Kidney (tissue), 14 donors: Measurements from ENCODE around the gene FFAR1. TPM values are rescaled to one million over a fixed set of nuclear protein-coding genes. Genes with fewer than 3 reads are reported as not detected.

ENCODE experiments used
- DNase-seq, 5 donors: peaks; one replicate each; pipeline ENCODE4 v3.0.0-alpha.2; 2013 to 2020
- FAIRE-seq: peaks from 2 replicates; lab custom pipeline; 2012; peaks lifted over from hg19 to GRCh38; lab: Jason Lieb, UNC
- H3K27ac ChIP-seq, 2 donors: one replicate each; pipeline ENCODE4 v1.7.0; 2013; ENCODE audit warnings: low read depth in 2 of 2, low read length in 2 of 2, inconsistent platforms in 1 of 2
- H3K27me3 ChIP-seq: one replicate; pipeline ENCODE4 v1.7.1; 2013; ENCODE audit warnings: low read length, inconsistent platforms; ENCODE audit not compliant: control insufficient read depth, insufficient read depth
- H3K36me3 ChIP-seq, 3 donors: one replicate each; pipeline versions ENCODE4 v1.7.0 to v1.7.1; 2013; ENCODE audit warnings: low read length in 3 of 3, control low read depth in 1 of 3, inconsistent platforms in 1 of 3; ENCODE audit not compliant: insufficient read depth in 3 of 3, control insufficient read depth in 2 of 3
- H3K4me1 ChIP-seq, 3 donors: one replicate each; pipeline versions ENCODE4 v1.7.0 to v1.7.1; 2013; ENCODE audit warnings: low read length in 3 of 3, inconsistent platforms in 1 of 3, low read depth in 1 of 3; ENCODE audit not compliant: control insufficient read depth in 2 of 3, insufficient read depth in 2 of 3
- H3K4me3 ChIP-seq, 3 donors: one replicate each; pipeline versions ENCODE4 v1.7.0 to v1.8.1; 2013; ENCODE audit warnings: low read length in 3 of 3, control low read depth in 1 of 3, inconsistent platforms in 1 of 3
- H3K9ac ChIP-seq, 3 donors: one replicate each; pipeline versions ENCODE4 v1.7.0 to v1.7.1; 2013; ENCODE audit warnings: low read length in 3 of 3, control low read depth in 1 of 3, inconsistent platforms in 1 of 3
- H3K9me3 ChIP-seq, 3 donors: one replicate each; pipeline versions ENCODE4 v1.7.0 to v1.7.1; 2013; ENCODE audit warnings: low read length in 3 of 3, control low read depth in 1 of 3, inconsistent platforms in 1 of 3; ENCODE audit not compliant: control insufficient read depth in 2 of 3, insufficient read depth in 1 of 3
- CTCF ChIP-seq: IDR thresholded peaks from 3 replicates; pipeline ENCODE4 v1.5.1; 2012; ENCODE audit warnings: mild to moderate bottlenecking, moderate library complexity, borderline replicate concordance; ENCODE audit not compliant: insufficient read depth; ENCODE audit errors: extremely low read depth
- intact Hi-C: fragments of 100-400 bp; cut with DNase I; formaldehyde crosslinking; loops from one replicate; pipeline ENCODE4 v1.11.1; 2022
- polyA plus RNA-seq: library from polyadenylated mRNA; stranded (reverse); fragments of 350-450 nt; fragmentation: Illumina TruSeq; extraction: RNeasy Lipid Tissue Mini Kit (QIAGEN cat#74804); gene quantifications from one replicate; pipeline ENCODE4 v1.2.3, GENCODE V29; 2014; ENCODE audit warnings: low read depth, low replicate concordance; ENCODE audit not compliant: insufficient read depth
- total RNA-seq: library from RNA; stranded (reverse); fragmentation: NEBNext Ultra II Directional; extraction: Animal tissue kit (Norgen Biotek cat#: 25700); gene quantifications from one replicate; pipeline ENCODE4 v1.2.1, GENCODE V29; 2021
- donor health status: control.
- donor health status: control.
- donor health status: control.
- donor health status: control.
- donor health status: control.
- donor health status: DM: yes; HTN: yes; CAD: no.
- donor health status: Normal renal cell carcinoma (clear cell type).

The FFAR1 gene
- total and polyA plus RNA-seq, 2 donors from 2014 or later, result not detected

GRCh38 chr19:35314858-35315470 lies 32.7 kb upstream of the FFAR1 start:
- intact Hi-C loops, result no loop called here
- Histone ChIP-seq H3K4me3 (no peak overlapping the region), H3K27ac (no peak overlapping the region), H3K27me3 (no peaks in the 10 kb centered on the region), H3K9ac (no peak overlapping the region), H3K36me3 (no peaks in the 10 kb centered on the region), H3K9me3 (no peaks in the 10 kb centered on the region), H3K4me1 (peaks cover 0 to 8% (median 0%) of the 10 kb centered on the region in 3 donors)
- FAIRE-seq, result no peak
- DNase-seq, result no peak
- no peak for TF ChIP-seq CTCF

- FAIRE-seq (no peak), DNase-seq (peak in 1 of 5 donors; percentile 31)
- no peak overlapping the region for H3K27ac ChIP-seq
- intact Hi-C loops, result no loop called here
- no peak overlapping the region for H3K4me3 ChIP-seq
- H3K9ac ChIP-seq, result no peak overlapping the region
- H3K36me3 ChIP-seq, result no peaks in the 10 kb centered on the region
- TF ChIP-seq CTCF, result no peak
- H3K27me3 ChIP-seq, result no peaks in the 10 kb centered on the region
- peaks cover 0 to 6% (median 0%) of the 10 kb centered on the region in 3 donors for H3K4me1 ChIP-seq
- H3K9me3 ChIP-seq, result no peaks in the 10 kb centered on the region
Measured at GRCh38 chr19:35315883-35316282, 31.8 kb upstream of the FFAR1 start.

GRCh38 chr19:35316560-35316959 lies 31.1 kb upstream of the FFAR1 start:
- H3K9me3 ChIP-seq, result no peaks in the 10 kb centered on the region
- H3K9ac ChIP-seq, result no peak overlapping the region
- TF ChIP-seq CTCF, result no peak
- intact Hi-C loops, result no loop called here
- no peak for FAIRE-seq
- no peak for DNase-seq
- H3K4me3 ChIP-seq, result no peak overlapping the region
- H3K27me3 ChIP-seq, result no peaks in the 10 kb centered on the region
- no peak overlapping the region for H3K27ac ChIP-seq
- peaks cover 0 to 6% (median 0%) of the 10 kb centered on the region in 3 donors for H3K4me1 ChIP-seq
- no peaks in the 10 kb centered on the region for H3K36me3 ChIP-seq
